ENCODE data around the gene ALG11.

DNA sequence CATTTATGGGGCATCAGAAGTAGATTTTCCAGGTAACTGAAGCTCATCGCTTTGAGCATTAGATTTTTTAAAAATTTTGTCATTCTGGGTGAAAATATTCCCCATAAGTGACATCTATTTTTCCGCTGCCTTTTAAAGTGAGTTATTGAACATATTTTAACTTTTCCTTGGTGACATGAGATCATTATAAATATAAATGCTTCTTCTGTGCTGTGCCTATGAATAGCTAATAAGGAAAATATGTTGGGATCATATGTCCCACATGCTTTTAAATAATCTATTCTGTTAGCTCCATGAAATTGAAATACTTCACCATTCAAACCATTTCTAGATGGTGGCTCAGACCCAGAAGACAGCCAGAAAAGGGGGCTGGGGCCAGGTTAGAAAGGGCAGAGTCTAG lies 15.0 kb upstream of the ALG11 start:
- no peak for TF ChIP-seq ZFX (IDR thresholded peaks at IDR 0.05)
- no peak for TF ChIP-seq JUND (IDR thresholded peaks at IDR 0.05)
- TF ChIP-seq, protein P1, sequence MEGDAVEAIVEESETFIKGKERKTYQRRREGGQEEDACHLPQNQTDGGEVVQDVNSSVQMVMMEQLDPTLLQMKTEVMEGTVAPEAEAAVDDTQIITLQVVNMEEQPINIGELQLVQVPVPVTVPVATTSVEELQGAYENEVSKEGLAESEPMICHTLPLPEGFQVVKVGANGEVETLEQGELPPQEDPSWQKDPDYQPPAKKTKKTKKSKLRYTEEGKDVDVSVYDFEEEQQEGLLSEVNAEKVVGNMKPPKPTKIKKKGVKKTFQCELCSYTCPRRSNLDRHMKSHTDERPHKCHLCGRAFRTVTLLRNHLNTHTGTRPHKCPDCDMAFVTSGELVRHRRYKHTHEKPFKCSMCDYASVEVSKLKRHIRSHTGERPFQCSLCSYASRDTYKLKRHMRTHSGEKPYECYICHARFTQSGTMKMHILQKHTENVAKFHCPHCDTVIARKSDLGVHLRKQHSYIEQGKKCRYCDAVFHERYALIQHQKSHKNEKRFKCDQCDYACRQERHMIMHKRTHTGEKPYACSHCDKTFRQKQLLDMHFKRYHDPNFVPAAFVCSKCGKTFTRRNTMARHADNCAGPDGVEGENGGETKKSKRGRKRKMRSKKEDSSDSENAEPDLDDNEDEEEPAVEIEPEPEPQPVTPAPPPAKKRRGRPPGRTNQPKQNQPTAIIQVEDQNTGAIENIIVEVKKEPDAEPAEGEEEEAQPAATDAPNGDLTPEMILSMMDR (IDR thresholded peaks at IDR 0.05 in 2 of 3, conservative IDR thresholded peaks at IDR 0.05 in 1 of 3; ENCODE audit: borderline replicate concordance in 1 of 3, insufficient read depth in 1 of 3, low read depth in 2 of 3, low read length in 2 of 3) = no peak
- TF ChIP-seq EZH2 (IDR thresholded peaks at IDR 0.05) = no peak
- TF ChIP-seq POLR2AphosphoS5 (IDR thresholded peaks at IDR 0.05; ENCODE audit: low read depth, low read length) = no peak

Measured in HCT116 (cell line).